ENCODE results near the gene ELOVL5. TPM values are rescaled to one million over a fixed set of nuclear protein-coding genes. Genes with fewer than 3 reads are reported as not detected.

Gene ELOVL5
- total RNA-seq, 1 donor from 2014 or later, result 52.8 TPM

DNA sequence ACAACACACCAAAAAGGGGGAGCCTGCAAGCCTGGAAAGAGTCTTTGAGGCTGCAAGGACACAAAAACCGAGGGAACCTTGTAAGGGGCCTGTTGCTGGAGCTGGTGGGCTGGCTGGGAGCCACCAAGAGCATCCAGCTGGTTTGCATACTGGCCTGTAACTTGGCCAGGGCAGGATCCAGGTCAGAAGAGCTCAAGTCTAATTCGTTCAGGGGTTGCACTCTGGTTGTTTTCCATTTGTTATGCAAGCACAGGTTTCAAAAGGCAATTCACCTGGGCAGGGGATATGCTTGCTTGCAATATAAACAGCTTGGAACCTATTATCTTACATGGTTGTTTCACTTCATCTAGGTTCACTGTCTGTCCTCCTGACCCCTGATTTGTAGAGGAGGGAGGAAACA, 101.8 kb downstream of the ELOVL5 start:
- Histone ChIP-seq H4K20me1 (ENCODE audit: insufficient read depth, low read length) (no peaks in the 10 kb centered on the region), H3K27me3 (ENCODE audit: insufficient read depth, low read length) (no peaks in the 10 kb centered on the region), H3K36me3 (ENCODE audit: insufficient read depth, low read length) (no peaks in the 10 kb centered on the region), H3K4me2 (ENCODE audit: low read length) (no peak overlapping the region), H3K9me3 (ENCODE audit: insufficient read depth, low read depth, low read length) (no peaks in the 10 kb centered on the region), H2AFZ (ENCODE audit: low read depth, low read length) (no peak overlapping the region), H3K79me2 (ENCODE audit: insufficient read depth, low read length) (no peaks in the 10 kb centered on the region), H3K4me3 (ENCODE audit: insufficient read depth, low read depth, low read length) (no peak overlapping the region), H3K27ac (ENCODE audit: low read depth, low read length) (no peak overlapping the region), H3K4me1 (ENCODE audit: insufficient read depth, low read length) (peaks cover 9% of the 10 kb centered on the region), H3K9ac (ENCODE audit: low read length) (no peak overlapping the region)
- Mint-ChIP-seq H3K9me3 (ENCODE audit: unreplicated experiment) (no peaks in the 10 kb centered on the region), H3K36me3 (ENCODE audit: low read depth, unreplicated experiment) (no peaks in the 10 kb centered on the region), H3K4me3 (ENCODE audit: unreplicated experiment) (no peak overlapping the region), H3K27me3 (ENCODE audit: low read depth, unreplicated experiment) (peaks cover 7% of the 10 kb centered on the region), H3K4me1 (ENCODE audit: low read depth, unreplicated experiment) (no peaks in the 10 kb centered on the region), H3K27ac (ENCODE audit: unreplicated experiment) (no peak overlapping the region)
- DNase-seq (ENCODE audit: low read depth), result no peak
- no peak for TF ChIP-seq EZH2 (IDR thresholded peaks at IDR 0.05; ENCODE audit: insufficient read depth, low read length)
- TF ChIP-seq CTCF (IDR thresholded peaks at IDR 0.05; ENCODE audit: insufficient read depth, low read depth, low read length), result no peak
- FAIRE-seq, result no peak

DNA sequence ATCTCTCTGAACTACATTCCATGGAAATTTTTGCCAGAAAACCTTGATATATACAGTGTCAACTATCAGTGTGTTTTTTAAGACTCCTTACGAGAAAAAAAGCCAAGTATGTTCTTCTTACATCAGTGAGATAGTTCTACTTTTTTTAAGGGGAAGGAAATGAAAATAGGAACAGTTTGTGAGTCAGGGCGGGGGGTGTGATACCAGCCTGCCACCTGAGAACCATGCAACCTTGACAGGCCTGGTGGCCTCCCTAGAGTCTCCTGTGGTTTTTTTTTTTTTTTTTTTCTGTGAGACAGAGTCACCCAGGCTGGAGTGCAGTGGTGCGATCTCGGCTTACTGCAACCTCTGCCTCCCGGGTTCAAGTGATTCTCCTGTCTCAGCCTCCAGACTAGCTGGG, 103.8 kb downstream of the ELOVL5 start:
- H3K4me1 ChIP-seq (ENCODE audit: insufficient read depth, low read length), result peaks cover under 1% of the 10 kb centered on the region
- Mint-ChIP-seq H3K27ac (ENCODE audit: unreplicated experiment) (no peak overlapping the region), H3K4me3 (ENCODE audit: unreplicated experiment) (no peak overlapping the region), H3K9me3 (ENCODE audit: unreplicated experiment) (peaks cover 5% of the 10 kb centered on the region), H3K36me3 (ENCODE audit: low read depth, unreplicated experiment) (no peaks in the 10 kb centered on the region), H3K4me1 (ENCODE audit: low read depth, unreplicated experiment) (no peaks in the 10 kb centered on the region), H3K27me3 (ENCODE audit: low read depth, unreplicated experiment) (peaks cover 9% of the 10 kb centered on the region)
- no peaks in the 10 kb centered on the region for H3K36me3 ChIP-seq (ENCODE audit: insufficient read depth, low read length)
- no peaks in the 10 kb centered on the region for H3K27me3 ChIP-seq (ENCODE audit: insufficient read depth, low read length)
- no peak overlapping the region for H3K9ac ChIP-seq (ENCODE audit: low read length)
- DNase-seq (ENCODE audit: low read depth) (no peak), FAIRE-seq (no peak)
- H3K4me3 ChIP-seq (ENCODE audit: insufficient read depth, low read depth, low read length), result no peak overlapping the region
- no peak for TF ChIP-seq CTCF (IDR thresholded peaks at IDR 0.05; ENCODE audit: insufficient read depth, low read depth, low read length)
- TF ChIP-seq EZH2 (IDR thresholded peaks at IDR 0.05; ENCODE audit: insufficient read depth, low read length), result no peak
- H3K9me3 ChIP-seq (ENCODE audit: insufficient read depth, low read depth, low read length), result no peaks in the 10 kb centered on the region
- no peaks in the 10 kb centered on the region for H3K79me2 ChIP-seq (ENCODE audit: insufficient read depth, low read length)
- H3K4me2 ChIP-seq (ENCODE audit: low read length), result no peak overlapping the region
- H3K27ac ChIP-seq (ENCODE audit: low read depth, low read length), result no peak overlapping the region
- H2AFZ ChIP-seq (ENCODE audit: low read depth, low read length), result no peak overlapping the region
- no peaks in the 10 kb centered on the region for H4K20me1 ChIP-seq (ENCODE audit: insufficient read depth, low read length)

DNA sequence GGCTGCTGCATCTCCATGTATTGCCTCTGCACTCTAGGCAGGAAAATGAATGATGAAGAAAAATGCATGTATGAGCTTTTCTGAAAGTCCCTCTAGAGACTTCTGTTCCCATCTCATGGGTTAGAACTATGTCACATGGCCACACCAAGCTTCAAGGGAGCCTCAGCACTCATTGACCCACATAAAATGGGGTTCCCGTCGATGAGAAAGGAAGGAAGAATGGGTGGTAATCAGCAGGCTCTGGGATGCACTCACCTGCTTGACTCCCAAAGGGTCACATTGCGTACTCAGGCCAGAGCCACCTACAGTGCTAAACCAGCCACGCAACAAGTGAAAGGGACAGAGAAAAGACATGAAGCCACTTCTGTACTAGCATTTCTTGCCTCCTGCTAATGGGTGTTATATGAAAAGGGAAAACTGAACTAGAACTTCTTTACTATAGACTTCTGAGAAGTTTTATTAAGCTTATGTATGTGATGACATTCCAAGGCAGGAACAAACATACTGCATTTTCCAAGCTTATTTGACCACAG, 104.3 kb downstream of the ELOVL5 start:
- Histone ChIP-seq H3K27ac (ENCODE audit: low read depth, low read length) (no peak overlapping the region), H3K4me2 (ENCODE audit: low read length) (no peak overlapping the region), H3K79me2 (ENCODE audit: insufficient read depth, low read length) (no peaks in the 10 kb centered on the region), H4K20me1 (ENCODE audit: insufficient read depth, low read length) (no peaks in the 10 kb centered on the region), H3K4me3 (ENCODE audit: insufficient read depth, low read depth, low read length) (no peak overlapping the region), H2AFZ (ENCODE audit: low read depth, low read length) (no peak overlapping the region), H3K27me3 (ENCODE audit: insufficient read depth, low read length) (no peaks in the 10 kb centered on the region), H3K9ac (ENCODE audit: low read length) (no peak overlapping the region), H3K9me3 (ENCODE audit: insufficient read depth, low read depth, low read length) (no peaks in the 10 kb centered on the region), H3K36me3 (ENCODE audit: insufficient read depth, low read length) (no peaks in the 10 kb centered on the region), H3K4me1 (ENCODE audit: insufficient read depth, low read length) (no peaks in the 10 kb centered on the region)
- Mint-ChIP-seq H3K4me3 (ENCODE audit: unreplicated experiment) (no peak overlapping the region), H3K36me3 (ENCODE audit: low read depth, unreplicated experiment) (no peaks in the 10 kb centered on the region), H3K9me3 (ENCODE audit: unreplicated experiment) (peaks cover 8% of the 10 kb centered on the region), H3K27ac (ENCODE audit: unreplicated experiment) (no peak overlapping the region), H3K4me1 (ENCODE audit: low read depth, unreplicated experiment) (no peaks in the 10 kb centered on the region), H3K27me3 (ENCODE audit: low read depth, unreplicated experiment) (peaks cover 9% of the 10 kb centered on the region)
- DNase-seq (ENCODE audit: low read depth), result no peak
- no peak for TF ChIP-seq EZH2 (IDR thresholded peaks at IDR 0.05; ENCODE audit: insufficient read depth, low read length)
- TF ChIP-seq CTCF (IDR thresholded peaks at IDR 0.05; ENCODE audit: insufficient read depth, low read depth, low read length), result no peak
- FAIRE-seq, result no peak

All from astrocyte (in vitro differentiated cells and primary cell).